Measurements from ENCODE around the gene PATJ.
"Not testable (repeated sequence)": the region's sequence is repeated elsewhere in the genome, so short reads cannot be mapped to it uniquely, and the experiment has no call there.

Gene PATJ

DNA sequence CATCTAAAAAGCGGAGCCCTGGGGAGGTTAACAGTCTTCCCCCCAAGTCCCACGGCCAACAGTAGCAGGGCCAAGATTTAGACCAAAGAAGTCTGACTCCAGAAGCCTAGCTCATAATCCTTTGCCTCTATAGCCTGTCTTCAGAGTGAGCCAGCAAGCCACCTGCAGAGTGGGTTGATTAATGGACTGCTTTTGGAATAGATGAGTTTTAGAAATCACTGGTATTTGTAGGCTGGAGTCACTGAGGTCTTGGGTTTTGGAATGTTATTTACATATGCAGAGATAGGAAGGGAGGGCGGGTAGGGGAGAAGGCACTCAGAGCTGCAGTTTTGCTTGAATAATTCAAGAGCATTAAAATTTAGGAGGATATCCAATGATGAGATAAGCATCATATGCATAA is 361.6 kb downstream of the PATJ start:
- no peak for DNase-seq (ENCODE audit: low spot score)

DNA sequence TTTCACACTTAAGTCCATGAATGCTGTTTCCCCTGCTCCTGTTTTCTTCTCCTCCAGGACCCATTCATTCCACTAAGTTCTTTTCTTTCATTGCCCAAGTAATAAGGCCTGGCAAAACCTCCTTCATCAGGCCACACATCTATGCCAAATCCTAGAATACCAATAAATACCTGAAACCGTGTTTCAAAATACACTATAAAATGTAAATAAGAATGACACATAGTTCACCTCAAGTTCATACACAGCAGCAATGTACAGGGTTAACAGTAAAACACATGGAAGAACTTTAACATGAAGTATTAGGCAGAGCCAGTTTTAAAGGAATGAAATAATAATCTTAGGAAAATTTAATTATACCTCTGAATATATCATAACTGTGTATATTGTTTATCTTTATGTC is 365.6 kb downstream of the PATJ start:
- DNase-seq (ENCODE audit: low spot score): no peak

DNA sequence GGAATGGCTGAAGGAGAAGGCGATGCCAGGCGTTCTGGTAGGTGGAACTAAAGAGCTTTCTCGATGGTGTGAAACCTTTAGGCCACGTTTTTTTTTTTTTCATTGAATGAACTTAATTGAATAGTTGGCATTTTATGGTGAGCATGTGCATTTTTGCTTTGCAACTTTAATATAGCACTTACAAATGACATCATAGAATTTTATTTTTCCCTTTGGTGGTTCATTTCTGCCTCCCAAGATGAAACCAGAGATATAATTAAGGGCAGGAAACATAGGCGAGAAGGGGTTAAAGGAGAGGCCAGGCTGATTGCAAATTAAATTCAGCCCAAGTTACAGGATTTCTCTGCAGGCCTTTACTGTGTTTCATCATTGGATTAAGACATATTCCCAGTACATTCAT is 366.8 kb downstream of the PATJ start:
- no peak for DNase-seq (ENCODE audit: low spot score)

DNA sequence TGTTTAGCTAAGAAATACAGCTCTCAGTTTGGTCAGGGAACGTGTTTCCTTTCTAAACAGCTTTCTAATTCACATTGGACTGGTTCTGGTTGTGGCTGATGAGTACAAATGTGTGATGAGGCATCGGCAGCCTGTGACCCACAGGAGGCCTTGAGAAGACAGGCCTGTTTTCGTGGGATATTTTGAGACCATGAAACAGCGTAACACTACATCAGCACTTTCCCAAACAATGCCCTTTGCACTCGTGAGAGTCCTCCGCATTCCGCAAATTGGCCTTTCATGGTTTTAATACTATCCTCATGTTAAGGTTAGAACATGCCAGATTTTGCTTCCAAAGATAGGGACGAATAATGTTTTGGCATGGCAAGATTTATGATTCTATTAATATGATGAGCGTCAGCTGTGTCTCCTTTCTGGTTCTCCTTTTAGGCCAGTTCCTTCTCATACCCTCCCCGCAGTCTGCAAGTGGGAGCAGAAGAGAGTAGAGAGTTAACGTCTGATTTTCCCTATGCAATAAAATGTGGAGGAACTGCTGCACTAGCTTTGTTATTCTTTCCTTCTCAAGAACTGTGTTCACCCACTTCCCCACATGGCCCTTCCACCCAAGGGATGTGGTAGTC is 368.0 kb downstream of the PATJ start:
- DNase-seq (ENCODE audit: low spot score): no peak

DNA sequence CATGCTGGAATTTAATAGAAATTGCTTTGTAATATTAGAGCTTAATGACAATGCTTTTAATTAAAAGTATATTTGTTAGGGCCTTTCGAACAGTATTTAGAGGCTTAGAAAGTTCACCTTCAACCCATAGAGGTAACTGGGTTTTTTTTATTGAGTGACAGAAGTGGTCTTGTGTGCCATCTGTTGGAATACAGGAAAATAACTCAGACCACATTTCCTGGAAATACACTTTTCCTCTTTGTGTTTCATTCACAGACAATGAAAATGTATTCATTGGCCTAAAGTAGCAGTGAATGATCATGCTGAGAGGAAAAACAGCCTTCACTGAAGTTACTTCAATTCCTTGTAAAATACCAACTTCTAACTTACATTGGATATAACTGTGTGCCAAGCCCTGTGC is 368.8 kb downstream of the PATJ start:
- no peak for DNase-seq (ENCODE audit: low spot score)

DNA sequence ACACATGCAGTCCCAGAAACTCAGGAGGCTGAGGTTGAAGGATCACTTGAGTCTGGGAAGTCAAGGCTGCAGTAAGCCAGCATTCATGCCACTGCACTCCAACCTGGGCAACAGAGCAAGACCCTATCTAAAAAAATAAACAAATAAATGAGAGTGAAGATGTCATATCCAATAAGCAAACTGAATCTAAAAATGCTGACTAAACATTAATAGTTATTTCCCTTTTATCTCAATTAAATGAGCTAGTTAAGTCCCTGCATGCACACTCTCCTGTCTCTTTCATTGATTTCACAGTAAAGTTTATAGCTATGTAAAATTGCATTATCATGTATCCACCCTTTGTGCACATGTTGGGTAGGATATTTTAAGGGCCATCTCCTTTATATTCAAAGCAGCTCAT is 371.2 kb downstream of the PATJ start:
- DNase-seq (ENCODE audit: low spot score): no peak

DNA sequence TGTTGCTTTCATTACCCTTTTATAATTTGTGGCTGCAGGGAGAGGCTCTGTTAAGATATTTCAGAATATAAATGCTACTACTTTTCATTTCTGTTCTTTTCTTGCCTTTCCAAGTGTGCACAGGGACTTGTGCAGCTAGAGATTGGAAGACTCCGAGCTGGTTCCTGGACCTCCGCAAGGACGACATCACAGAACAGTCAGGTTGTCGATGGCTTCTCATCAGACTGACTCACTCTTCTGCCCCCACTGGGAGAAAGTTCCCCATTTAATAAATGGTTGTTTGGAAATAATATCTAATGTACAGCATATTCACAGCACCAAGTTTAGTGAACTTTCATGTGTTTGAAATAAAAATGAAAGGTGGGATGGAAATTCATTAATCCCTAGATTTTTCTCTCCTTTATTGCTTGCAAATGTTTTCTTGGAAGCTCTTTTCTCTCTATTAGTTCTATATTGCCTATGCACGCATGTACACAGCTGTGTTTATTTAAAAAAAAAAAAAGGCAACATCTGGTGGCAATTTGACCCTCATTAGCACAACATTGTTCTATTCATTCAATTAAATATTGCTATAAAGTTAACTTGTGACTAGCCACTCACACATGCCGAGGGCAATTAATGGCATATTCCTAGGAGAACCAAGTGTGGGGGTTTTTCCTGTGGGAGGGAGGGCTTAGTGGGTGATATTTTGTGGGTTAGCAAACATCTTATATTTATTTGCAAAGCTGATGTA is 374.9 kb downstream of the PATJ start:
- no peak for DNase-seq (ENCODE audit: low spot score)

DNA sequence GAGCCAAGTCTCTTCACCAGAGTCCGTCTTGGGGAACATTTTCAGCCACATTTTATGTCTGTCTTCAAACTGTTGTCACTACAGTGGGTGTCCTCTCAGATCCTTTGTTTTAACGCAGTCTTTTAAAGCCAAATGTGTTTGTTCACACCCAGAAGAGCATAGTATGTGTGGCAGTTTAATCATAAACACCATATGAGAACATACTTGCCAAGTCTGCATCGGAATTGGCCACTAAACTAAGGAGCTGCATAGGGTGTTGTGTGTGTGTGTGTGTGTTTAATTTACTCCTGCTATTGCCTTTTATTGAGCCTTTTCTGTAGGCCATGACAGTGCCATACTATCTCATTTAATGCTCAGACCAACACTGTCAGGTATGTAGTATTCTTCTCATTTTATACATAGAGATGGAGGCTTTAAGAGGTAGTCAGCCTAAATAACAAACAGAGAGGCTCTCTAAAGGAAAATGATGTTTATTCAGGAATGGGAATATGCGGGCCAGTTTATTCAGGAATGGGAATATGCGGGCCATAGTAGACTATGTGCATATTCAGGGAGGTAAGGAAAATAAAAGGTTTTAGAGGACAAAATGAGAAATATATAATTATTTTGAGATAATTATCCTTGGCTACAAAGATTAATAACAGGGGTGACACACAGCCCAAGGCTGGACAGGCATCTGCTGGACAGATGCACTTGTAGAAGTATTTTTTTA is 384.5 kb downstream of the PATJ start:
- no peak for DNase-seq (ENCODE audit: low spot score)

DNA sequence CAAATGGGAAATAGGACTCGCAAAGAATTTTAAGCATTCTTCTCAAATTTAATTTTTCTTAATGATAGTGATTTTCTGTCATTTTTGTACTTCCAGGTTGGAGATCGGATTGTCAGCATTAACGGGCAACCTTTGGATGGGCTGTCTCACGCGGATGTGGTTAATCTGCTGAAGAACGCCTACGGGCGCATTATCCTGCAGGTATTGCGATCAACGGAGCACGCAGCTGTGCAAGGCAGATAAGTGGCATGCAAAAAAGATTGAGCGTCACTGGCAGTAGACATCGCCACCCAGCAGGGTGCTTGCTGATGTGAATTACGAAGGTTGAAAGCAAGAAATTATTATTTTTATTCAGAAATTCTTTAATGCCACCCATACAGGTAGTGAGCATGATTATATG is 386.5 kb downstream of the PATJ start:
- no peak for DNase-seq (ENCODE audit: low spot score)

DNA sequence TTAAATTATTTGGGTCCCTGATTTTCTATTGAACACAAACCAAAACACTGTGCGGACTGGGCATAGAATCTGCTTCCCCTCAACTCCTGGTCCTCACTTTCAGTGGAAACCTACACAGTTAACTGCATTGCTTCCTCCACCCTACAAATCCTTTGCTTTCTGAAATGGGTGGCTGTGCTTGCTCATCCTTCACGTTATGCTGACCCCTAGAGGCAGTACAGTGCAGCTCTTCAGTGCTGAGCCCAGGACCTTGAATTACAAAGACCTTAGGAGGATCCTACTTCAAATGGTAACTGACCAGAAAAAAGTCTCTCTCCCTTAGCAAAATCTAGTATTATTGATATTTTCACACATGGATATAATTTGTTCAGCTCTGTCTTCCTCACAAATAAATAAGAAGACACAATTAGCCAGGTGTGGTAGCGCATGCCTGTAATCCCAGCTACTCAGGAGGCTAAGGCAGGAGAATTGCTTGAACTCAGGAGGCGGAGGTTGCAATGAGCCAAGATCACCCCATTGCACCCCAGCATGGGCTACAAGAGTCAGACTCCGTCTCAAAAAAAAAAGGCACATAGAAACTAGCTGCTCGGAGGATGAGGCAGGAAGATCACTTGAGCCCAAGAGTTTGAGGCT is 388.9 kb downstream of the PATJ start:
- DNase-seq (ENCODE audit: low spot score): peak; percentile 73

DNA sequence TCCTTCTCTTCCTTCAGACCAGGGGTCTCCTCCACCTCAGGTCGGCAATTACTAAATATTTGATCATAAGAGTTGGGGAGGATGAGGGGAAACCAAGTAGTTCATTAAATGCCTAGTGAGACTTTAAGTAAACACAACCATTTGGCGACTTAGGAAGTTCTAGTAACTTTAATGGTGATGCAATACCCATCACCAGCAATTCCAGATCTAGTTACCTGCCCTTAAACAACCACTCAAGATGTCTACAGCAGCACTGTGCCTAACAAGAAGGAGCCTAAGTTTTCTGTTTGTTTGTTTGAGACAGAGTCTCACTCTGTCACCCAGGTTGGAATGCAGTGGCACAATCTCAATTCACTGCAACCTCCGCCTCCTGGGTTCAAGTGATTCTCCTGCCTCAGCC is 395.7 kb downstream of the PATJ start:
- DNase-seq (ENCODE audit: low spot score): no peak

DNA sequence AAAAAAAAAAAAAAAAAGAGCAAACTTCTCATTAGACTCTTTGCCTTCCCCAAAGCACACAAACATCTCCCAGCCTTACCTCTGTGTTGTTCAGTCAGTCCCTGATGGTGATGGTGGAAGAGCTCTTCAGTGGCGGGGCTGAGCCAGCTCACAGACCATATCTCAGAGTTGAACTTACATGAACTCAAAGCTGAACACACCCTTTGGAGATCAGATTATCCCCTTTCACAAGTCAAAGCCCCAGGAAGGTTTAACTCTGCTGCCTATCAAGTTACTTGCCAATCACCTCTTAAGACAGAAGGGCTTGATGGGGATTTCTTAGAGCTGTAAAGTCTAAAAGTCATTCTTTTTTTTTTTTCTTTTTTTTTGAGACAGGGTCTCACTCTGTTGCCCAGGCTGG is 397.1 kb downstream of the PATJ start:
- DNase-seq (ENCODE audit: low spot score): no peak

DNA sequence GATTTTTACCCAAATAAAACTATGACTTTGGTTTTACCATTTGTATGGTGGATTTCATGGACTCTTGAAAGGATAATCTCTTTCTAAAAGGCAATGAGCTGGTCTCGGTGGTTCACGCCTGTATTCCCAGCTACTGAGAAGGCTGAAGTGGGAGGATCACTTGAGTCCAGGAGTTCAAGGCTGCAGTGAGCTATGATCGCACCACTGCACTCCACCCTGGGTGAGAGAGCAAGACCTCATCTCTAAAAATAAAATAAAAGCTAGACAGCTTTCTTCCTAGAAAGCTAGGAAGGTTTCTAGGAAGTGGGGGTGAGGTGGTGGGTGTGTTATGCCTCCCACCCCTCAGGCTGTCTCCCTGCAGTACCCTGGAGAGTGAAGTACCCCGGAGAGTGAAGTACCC is 398.4 kb downstream of the PATJ start:
- DNase-seq (ENCODE audit: low spot score): no peak

DNA sequence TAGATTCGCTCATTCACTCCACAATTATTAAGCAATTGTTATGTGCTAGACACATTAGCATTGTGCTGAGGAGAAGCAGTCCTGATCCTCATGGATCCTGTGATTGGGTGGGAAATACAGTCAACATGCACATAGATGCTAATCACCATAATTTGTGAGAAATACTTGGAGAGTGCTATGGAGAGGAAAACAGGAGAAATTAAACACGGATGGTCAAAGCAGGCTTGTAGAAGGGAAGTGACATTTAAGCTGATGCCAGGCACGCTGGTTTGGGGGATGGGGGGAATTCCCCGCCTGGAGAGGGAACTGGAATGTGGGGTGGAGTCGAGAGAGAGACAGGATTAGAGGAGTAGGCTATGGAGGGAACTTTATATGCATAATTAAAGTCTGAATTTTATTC is 400.2 kb downstream of the PATJ start:
- DNase-seq (ENCODE audit: low spot score): no peak

DNA sequence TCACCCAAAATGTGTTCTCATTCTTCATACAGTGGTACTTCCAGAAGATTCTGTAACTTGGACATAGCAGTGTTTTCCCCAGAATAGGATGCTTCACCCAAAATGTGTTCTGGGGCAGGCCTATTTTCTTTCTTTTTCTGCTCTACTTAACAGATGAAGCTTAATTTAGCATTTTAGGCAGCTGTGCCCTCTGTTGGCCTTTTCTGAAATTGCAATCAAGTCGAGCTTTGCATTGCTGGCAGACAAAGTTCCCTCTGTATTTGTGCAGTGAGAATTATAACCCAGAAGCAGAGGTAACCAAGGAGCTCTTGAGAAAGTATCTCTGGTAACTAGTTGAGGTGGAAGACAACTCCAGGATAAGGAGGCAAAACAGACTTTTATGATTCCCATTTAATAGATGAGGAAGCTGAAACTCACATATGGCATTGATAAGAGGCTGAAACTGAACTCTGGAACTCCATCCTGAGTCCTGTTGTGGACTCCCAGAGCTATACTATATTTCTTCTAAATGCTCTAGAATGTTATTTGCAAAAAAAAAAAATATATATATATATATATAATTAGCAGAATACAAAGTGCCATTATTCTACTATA is 402.1 kb downstream of the PATJ start:
- peak; percentile 33 for DNase-seq (ENCODE audit: low spot score)

DNA sequence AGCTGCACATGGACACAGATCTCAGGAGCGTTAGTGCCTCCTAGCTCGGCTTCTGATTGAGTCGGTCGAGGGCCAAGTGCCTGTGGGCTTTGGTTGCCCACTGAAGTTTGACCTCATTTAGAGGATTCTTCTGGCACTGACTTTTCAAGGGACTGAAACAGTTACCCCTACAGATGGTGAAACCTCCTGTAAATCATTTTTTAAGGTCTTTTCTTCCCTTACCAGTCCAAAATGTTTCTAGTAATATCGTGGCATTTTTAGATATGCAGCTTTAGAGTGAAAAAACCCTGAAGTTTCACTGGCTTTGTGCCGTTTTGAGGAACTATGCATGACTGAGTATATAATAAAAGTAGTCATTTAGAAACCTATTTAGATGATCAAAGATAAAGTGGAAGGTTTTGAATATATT is 417.7 kb downstream of the PATJ start:
- DNase-seq (ENCODE audit: low spot score): no peak

DNA sequence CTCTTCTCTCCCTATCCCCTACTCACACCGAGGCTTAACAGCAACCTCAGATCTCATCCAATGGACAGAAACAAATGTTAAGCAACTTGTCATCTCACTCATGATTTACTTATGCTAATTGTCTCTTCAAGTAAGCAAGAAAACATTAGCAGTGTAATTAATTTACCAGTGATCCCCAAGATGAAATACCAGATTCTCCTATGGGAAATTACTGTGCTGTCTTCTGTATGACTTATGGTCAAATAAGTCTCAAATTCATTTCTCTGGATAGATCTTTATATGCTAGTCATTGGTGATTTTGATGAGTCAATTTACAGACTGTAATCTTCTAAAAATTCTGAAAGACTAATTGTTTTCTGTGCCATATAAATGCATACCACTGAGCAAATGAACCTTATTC is 419.4 kb downstream of the PATJ start:
- no peak for DNase-seq (ENCODE audit: low spot score)

DNA sequence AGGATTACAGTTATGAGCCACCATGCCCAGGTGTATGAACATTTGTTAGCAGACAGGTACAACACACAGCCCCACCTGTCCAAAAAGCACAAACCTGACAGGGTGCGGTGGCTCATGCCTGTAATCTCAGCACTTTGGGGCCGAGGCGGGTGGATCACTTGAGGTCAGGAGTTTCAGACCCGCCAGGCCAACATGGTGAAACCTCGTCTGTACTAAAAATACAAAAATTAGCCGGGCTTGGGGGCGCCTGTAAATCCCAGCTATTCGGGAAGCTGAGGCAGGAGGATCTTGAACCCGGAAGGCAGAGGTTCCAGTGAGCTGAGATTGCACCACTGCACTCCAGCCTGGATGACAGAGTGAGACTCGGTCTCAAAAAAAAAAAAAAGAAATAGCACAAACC is 428.1 kb downstream of the PATJ start:
- DNase-seq (ENCODE audit: low spot score): not testable (repeated sequence)

DNA sequence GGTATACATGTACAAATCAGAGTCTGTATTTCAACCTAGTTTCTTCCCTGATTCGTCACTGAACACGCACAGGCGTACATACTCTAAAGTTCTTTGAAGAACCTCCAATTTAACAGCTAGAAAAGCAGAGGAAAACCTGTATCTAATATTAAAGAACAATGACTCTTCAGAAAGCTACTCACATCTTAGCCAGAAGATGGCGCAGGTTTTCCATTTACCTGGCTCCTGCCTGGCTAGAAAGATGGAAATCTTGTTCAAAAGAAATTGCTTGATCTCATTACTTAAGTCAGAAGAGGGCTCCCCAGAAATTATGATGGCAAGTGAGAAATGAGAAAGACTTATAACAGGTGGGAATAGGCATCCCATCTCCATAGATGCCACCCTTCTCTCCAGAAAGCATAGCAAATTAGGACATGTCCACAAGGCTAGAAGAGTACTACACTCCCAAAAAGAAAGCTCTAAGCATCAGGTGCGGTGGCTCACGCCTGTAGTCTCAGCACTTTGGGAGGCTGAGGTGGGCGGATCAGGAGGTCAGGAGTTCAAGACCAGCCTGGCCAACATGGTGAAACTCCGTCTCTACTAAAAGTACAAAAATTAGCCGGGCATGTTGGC is 433.4 kb downstream of the PATJ start:
- no peak for DNase-seq (ENCODE audit: low spot score)

DNA sequence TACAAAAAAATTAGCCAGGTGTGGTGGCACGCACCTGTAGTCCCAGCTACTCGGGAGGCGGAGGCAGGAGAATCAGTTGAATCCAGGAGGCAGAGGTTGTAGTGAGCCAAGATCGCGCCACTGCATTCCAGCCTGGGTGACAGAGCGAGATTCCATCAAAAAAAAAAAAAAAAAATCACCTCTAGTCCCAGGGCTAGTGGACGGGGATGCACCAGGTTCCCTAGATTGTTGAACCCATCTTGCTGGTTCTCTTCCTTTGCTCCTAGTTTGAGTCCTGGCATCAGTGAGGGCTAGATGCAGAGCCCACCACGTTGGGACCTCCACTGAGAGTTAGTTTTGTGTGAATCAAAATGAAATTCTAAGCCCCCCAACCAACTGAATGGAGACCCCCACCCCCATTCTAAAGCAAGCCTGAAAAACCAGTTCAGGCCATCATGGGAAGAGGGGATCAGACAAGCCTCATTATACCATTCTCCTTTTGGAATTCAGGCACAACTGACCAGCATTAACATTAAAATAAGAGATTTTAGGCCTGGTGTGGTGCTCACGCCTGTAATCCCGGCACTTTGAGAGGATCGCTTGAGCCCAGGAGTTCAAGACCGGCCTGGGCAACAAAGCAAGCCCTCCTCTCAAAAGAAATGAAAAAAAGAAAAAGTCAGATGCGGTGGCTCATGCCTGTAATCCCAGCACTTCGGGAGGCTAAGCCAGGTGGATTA is 434.5 kb downstream of the PATJ start:
- DNase-seq (ENCODE audit: low spot score): no peak

DNA sequence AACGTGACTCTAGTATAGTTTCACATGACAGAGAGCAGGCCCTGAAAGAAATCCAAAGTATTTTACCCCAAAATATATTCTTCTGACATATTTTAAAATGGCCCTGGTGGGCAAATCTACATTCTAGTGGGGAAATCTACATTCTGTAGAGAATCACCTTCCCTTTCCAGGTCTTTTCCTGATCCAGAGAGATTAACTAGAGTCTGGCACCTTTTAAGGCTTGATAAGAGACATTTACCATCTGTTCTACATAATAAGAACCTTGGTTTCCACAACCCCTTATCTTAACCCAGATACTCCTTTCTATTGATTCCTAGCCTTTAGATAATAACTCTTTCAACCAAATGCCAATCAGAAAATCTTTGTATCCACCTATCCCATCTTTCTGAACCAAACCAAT is 435.3 kb downstream of the PATJ start:
- no peak for DNase-seq (ENCODE audit: low spot score)

DNA sequence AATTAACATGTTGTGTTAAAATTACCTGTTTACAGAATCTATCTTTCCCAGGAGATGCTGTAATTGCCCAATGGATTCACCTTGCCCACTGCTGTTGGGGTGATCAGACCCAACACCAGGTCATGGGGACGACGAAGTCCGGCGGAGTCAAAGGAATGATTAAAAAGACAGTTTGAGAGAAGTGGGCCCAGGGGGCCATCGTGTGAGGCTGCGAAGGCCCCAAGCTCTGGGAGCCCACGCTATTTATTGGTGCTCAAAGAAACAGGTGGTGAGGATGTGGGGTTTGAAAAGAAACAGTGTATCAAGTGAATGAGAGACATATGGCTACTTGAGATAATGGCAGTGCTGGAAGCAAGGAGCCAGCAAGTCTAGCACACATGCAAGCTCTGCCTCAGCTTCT is 436.1 kb downstream of the PATJ start:
- no peak for DNase-seq (ENCODE audit: low spot score)
